Measurements from ENCODE around the gene NGFR.

NGFR gene

DNA sequence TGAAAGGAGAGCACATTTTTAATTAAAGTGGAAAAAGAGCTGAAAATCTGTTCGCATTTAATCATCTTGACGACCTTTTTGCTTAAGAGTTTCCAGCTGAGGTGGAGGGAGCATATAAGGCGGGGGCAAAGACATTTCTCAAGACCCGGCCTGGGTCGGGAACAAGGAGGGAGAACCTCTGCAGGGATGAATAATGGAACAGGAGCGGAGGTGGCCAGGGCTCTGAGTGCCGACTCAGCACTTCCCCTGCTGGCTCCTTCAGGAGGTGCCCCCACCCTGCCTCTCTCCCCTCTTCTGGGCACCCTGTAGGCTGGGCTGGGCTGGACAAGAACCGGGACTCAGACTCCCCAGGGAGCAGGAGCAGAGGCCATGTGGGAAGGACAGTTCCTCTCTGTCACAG, 7.9 kb upstream of the NGFR start:
- Histone ChIP-seq H3K27me3 (ENCODE audit: insufficient read depth, poor library complexity, severe bottlenecking) (no peaks in the 10 kb centered on the region), H3K27ac (ENCODE audit: poor library complexity, severe bottlenecking) (no peak overlapping the region), H3K36me3 (ENCODE audit: low read depth) (no peaks in the 10 kb centered on the region), H3K4me1 (ENCODE audit: insufficient read depth, poor library complexity, severe bottlenecking) (no peaks in the 10 kb centered on the region), H3K9me3 (ENCODE audit: severe bottlenecking) (no peaks in the 10 kb centered on the region), H3K4me3 (ENCODE audit: severe bottlenecking) (no peak overlapping the region)
- ATAC-seq (ENCODE audit: low read depth) = no peak
- DNase-seq (ENCODE audit: low spot score) = no peak
- TF ChIP-seq, protein P1, sequence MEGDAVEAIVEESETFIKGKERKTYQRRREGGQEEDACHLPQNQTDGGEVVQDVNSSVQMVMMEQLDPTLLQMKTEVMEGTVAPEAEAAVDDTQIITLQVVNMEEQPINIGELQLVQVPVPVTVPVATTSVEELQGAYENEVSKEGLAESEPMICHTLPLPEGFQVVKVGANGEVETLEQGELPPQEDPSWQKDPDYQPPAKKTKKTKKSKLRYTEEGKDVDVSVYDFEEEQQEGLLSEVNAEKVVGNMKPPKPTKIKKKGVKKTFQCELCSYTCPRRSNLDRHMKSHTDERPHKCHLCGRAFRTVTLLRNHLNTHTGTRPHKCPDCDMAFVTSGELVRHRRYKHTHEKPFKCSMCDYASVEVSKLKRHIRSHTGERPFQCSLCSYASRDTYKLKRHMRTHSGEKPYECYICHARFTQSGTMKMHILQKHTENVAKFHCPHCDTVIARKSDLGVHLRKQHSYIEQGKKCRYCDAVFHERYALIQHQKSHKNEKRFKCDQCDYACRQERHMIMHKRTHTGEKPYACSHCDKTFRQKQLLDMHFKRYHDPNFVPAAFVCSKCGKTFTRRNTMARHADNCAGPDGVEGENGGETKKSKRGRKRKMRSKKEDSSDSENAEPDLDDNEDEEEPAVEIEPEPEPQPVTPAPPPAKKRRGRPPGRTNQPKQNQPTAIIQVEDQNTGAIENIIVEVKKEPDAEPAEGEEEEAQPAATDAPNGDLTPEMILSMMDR (IDR thresholded peaks at IDR 0.05; ENCODE audit: poor library complexity, severe bottlenecking) = no peak

DNA sequence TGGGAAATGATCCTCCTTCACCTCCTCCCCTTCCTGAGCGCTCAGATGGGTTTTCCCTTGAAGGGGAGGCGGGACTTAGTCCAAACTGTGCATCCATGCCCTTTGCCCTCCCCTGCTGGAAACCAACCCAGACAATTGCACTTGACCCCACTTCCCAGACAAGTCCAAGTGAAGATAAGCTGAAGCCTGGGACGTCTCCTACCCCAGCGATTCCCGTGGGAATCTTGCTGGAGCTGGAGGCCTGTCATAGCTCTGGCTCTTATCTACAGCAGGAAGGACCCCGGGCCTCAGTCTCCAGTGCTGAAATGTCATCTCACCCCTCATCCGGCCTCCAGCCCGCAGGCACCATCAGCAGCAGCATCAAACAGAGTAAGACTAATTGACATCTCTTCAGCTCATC, 6.5 kb upstream of the NGFR start:
- Histone ChIP-seq H3K36me3 (ENCODE audit: low read depth) (no peaks in the 10 kb centered on the region), H3K27ac (ENCODE audit: poor library complexity, severe bottlenecking) (no peak overlapping the region), H3K27me3 (ENCODE audit: insufficient read depth, poor library complexity, severe bottlenecking) (no peaks in the 10 kb centered on the region), H3K4me3 (ENCODE audit: severe bottlenecking) (no peak overlapping the region), H3K4me1 (ENCODE audit: insufficient read depth, poor library complexity, severe bottlenecking) (no peaks in the 10 kb centered on the region), H3K9me3 (ENCODE audit: severe bottlenecking) (no peaks in the 10 kb centered on the region)
- TF ChIP-seq, protein P1 (IDR thresholded peaks at IDR 0.05; ENCODE audit: poor library complexity, severe bottlenecking) = no peak
- ATAC-seq (ENCODE audit: low read depth) (no peak), DNase-seq (ENCODE audit: low spot score) (no peak)

DNA sequence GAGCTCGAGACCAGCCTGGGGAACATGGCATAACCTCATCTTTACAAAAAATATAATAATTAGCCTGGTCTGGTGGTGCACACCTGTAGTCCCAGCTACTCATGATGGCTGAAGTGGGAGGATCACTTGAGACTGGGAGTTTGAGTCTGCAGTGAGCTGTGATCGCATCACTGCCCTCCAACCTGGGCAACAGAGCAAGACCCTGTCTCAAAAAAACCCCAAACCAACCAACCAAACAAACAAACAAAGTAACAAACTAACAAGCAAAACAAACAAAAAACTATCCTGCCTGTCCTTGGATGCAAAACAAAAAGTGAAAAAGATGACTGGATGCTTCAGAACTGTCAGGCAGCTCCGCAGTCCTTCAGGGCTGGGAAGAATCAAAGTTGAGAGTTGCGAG, 5.7 kb upstream of the NGFR start:
- H3K4me1 ChIP-seq (ENCODE audit: insufficient read depth, poor library complexity, severe bottlenecking) = no peaks in the 10 kb centered on the region
- H3K36me3 ChIP-seq (ENCODE audit: low read depth) = no peaks in the 10 kb centered on the region
- no peaks in the 10 kb centered on the region for H3K9me3 ChIP-seq (ENCODE audit: severe bottlenecking)
- ATAC-seq (ENCODE audit: low read depth) (no peak), DNase-seq (ENCODE audit: low spot score) (no peak)
- TF ChIP-seq, protein P1 (IDR thresholded peaks at IDR 0.05; ENCODE audit: poor library complexity, severe bottlenecking) = no peak
- no peaks in the 10 kb centered on the region for H3K27me3 ChIP-seq (ENCODE audit: insufficient read depth, poor library complexity, severe bottlenecking)
- H3K27ac ChIP-seq (ENCODE audit: poor library complexity, severe bottlenecking) = no peak overlapping the region
- H3K4me3 ChIP-seq (ENCODE audit: severe bottlenecking) = no peak overlapping the region

DNA sequence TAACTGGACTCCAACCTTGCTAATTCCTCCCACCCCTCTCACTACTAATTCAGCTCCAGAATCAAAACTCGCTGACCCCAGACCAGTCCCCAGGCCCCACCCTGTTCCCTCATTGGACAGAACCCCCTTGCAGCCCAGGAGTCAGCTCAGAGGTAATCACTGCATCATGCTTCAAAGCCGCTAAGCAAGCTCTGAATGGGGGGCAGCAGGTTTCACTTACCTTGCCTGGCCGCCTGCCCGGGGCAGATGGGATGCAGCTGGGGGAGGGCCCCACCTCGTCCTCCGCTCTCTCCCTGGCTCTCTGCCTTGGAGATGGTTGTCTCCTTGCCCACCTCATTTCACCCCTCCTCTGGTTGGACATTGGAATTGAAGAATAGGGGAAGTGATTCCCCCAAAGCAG, 4.8 kb upstream of the NGFR start:
- Histone ChIP-seq H3K9me3 (ENCODE audit: severe bottlenecking) (no peaks in the 10 kb centered on the region), H3K4me1 (ENCODE audit: insufficient read depth, poor library complexity, severe bottlenecking) (no peaks in the 10 kb centered on the region), H3K27ac (ENCODE audit: poor library complexity, severe bottlenecking) (no peak overlapping the region), H3K4me3 (ENCODE audit: severe bottlenecking) (no peak overlapping the region), H3K36me3 (ENCODE audit: low read depth) (no peaks in the 10 kb centered on the region), H3K27me3 (ENCODE audit: insufficient read depth, poor library complexity, severe bottlenecking) (no peaks in the 10 kb centered on the region)
- TF ChIP-seq, protein P1 (IDR thresholded peaks at IDR 0.05; ENCODE audit: poor library complexity, severe bottlenecking) = no peak
- ATAC-seq (ENCODE audit: low read depth) (no peak), DNase-seq (ENCODE audit: low spot score) (no peak)

DNA sequence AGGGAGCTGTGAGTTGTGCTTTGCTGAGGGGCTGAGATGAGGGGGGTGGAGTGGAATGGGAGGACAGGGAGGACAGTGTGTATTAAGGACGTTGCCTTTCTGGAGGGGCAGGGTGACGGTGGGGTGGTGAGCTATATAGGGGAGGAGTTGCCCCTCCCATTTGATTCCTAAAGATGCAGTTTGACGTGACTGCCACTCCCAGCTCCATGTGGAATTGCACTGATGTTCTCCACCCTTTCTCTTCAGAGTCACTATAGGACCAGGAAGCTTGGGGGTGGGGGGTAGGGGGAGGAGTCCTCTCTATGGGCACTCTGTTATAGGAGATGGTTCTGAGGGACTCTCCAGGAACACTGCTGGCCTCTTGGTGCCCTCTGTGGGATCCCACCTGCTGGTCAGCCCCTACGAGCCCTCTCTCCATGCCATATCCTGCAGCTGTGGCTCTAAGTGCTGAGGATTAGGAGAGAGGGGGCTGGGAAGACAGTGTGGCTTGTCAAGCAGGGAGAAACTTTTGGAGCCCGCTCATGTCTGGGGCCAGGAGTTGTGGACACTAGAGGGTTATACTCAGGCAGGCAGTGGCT, 3.8 kb upstream of the NGFR start:
- H3K4me1 ChIP-seq (ENCODE audit: insufficient read depth, poor library complexity, severe bottlenecking) = no peaks in the 10 kb centered on the region
- peaks cover 6% of the 10 kb centered on the region for H3K27me3 ChIP-seq (ENCODE audit: insufficient read depth, poor library complexity, severe bottlenecking)
- no peak overlapping the region for H3K4me3 ChIP-seq (ENCODE audit: severe bottlenecking)
- no peaks in the 10 kb centered on the region for H3K36me3 ChIP-seq (ENCODE audit: low read depth)
- H3K9me3 ChIP-seq (ENCODE audit: severe bottlenecking) = no peaks in the 10 kb centered on the region
- TF ChIP-seq, protein P1 (IDR thresholded peaks at IDR 0.05; ENCODE audit: poor library complexity, severe bottlenecking) = no peak
- no peak overlapping the region for H3K27ac ChIP-seq (ENCODE audit: poor library complexity, severe bottlenecking)
- DNase-seq (ENCODE audit: low spot score) = no peak
- ATAC-seq (ENCODE audit: low read depth) = no peak
